Keratinocyte (primary cell): ENCODE results near the gene SYNM.

Experiments used
- EZH2 ChIP-seq: IDR thresholded peaks from one replicate; pipeline ENCODE4 v1.6.1; 2012; ENCODE audit warnings: inconsistent platforms, mild to moderate bottlenecking, low read length, moderate library complexity
- TF ChIP-seq, protein P1 (sequence below), 3 experiments: IDR thresholded peaks in 1 of 3; conservative IDR thresholded peaks in 1 of 3; optimal IDR thresholded peaks in 1 of 3; 2 replicates in 2 of 3; 3 replicates in 1 of 3; pipeline versions ENCODE3 to v1.5.1; 2011; ENCODE audit warnings: low read length in 3 of 3, mild to moderate bottlenecking in 3 of 3, moderate library complexity in 2 of 3, control low read depth in 1 of 3, inconsistent platforms in 1 of 3; ENCODE audit not compliant: insufficient read depth in 2 of 3; ENCODE audit errors: extremely low read depth in 1 of 3

DNA sequence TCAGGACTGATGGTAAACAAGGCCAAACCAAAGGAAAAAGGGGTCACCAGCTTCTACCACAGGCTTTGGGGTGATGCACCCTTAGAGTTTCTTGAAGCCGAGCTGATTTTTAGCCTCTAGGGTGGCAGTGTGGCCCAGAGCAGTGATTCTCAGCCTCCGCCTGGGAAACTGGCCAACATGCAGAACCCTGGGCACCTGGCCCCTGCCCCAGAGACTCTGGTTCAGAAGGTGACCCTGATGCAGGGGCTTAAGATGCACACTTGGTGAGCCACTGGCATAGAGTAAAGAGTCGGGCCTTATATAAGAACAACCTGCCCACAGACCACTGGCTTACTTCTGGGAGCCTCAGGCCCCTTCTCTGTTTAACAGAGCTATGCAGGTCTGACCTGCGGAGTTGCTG, 44.5 kb downstream of the SYNM start:
- TF ChIP-seq, protein P1, sequence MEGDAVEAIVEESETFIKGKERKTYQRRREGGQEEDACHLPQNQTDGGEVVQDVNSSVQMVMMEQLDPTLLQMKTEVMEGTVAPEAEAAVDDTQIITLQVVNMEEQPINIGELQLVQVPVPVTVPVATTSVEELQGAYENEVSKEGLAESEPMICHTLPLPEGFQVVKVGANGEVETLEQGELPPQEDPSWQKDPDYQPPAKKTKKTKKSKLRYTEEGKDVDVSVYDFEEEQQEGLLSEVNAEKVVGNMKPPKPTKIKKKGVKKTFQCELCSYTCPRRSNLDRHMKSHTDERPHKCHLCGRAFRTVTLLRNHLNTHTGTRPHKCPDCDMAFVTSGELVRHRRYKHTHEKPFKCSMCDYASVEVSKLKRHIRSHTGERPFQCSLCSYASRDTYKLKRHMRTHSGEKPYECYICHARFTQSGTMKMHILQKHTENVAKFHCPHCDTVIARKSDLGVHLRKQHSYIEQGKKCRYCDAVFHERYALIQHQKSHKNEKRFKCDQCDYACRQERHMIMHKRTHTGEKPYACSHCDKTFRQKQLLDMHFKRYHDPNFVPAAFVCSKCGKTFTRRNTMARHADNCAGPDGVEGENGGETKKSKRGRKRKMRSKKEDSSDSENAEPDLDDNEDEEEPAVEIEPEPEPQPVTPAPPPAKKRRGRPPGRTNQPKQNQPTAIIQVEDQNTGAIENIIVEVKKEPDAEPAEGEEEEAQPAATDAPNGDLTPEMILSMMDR (optimal IDR thresholded peaks at IDR 0.05 in 1 of 3, IDR thresholded peaks at IDR 0.05 in 1 of 3, conservative IDR thresholded peaks at IDR 0.05 in 1 of 3; ENCODE audit: extremely low read depth in 1 of 3, insufficient read depth in 2 of 3, low read length in 3 of 3), result no peak
- no peak for TF ChIP-seq EZH2
